Endothelial cell of umbilical vein (primary cell): ENCODE data around the gene RAB32. TPM values are rescaled to one million over a fixed set of nuclear protein-coding genes. Genes with fewer than 3 reads are reported as not detected.

Source experiments
- BruUV-seq: library from RNA; stranded (reverse); fragments of 400-500 nt; replicated peaks from 2 replicates; lab custom pipeline; 2021; lab: Mats Ljungman, UMichigan
- CTCF ChIA-PET: fragments of 300-600, 350-600 bp; sonication (Branson Sonifier 250); formaldehyde crosslinking; loops from one replicate; lab custom pipeline; 2021; ENCODE audit warnings: antibody characterized with exemption, inconsistent platforms; lab: Charles Lee
- POLR2A ChIA-PET: fragments of 300-600, 350-600 bp; sonication (Branson Sonifier 250); formaldehyde crosslinking; loops from one replicate; lab custom pipeline; 2021; ENCODE audit warnings: antibody characterized with exemption, inconsistent platforms; lab: Charles Lee
- DNase-seq: peaks from one replicate; pipeline ENCODE4 v3.0.0-alpha.2; 2011; ENCODE audit warnings: low read depth, low spot score
- FAIRE-seq: peaks from 2 replicates; lab custom pipeline; 2011; peaks lifted over from hg19 to GRCh38; lab: Jason Lieb, UNC
- H2AFZ ChIP-seq: 2 replicates; pipeline ENCODE4 v1.6.0; 2012; ENCODE audit warnings: low read depth, low read length, control low read depth, inconsistent platforms
- H3K27ac ChIP-seq: 2 replicates; pipeline ENCODE4 v1.5.1; 2011; ENCODE audit warnings: low read depth, mild to moderate bottlenecking, control low read depth, low read length, moderate library complexity; ENCODE audit not compliant: insufficient read depth
- H3K27me3 ChIP-seq, 2 experiments: 2 replicates each; pipeline versions ENCODE4 v1.6.0 to v1.6.1; 2011; ENCODE audit warnings: low read length in 2 of 2, mixed read lengths in 1 of 2; ENCODE audit not compliant: control insufficient read depth in 2 of 2, insufficient read depth in 2 of 2
- H3K36me3 ChIP-seq, 2 experiments: 2 replicates in 1 of 2; 3 replicates in 1 of 2; pipeline ENCODE4 v1.5.1; 2011; ENCODE audit warnings: low read length in 2 of 2, mild to moderate bottlenecking in 1 of 2, moderate library complexity in 1 of 2; ENCODE audit not compliant: control insufficient read depth in 2 of 2, insufficient read depth in 2 of 2; ENCODE audit errors: extremely low read depth in 1 of 2
- H3K4me1 ChIP-seq: 3 replicates; pipeline ENCODE4 v1.5.1; 2011; ENCODE audit warnings: mild to moderate bottlenecking, low read length; ENCODE audit not compliant: control insufficient read depth, insufficient read depth; ENCODE audit errors: extremely low read depth
- H3K4me2 ChIP-seq: 2 replicates; pipeline ENCODE4 v1.6.1; 2011; ENCODE audit warnings: low read length, control low read depth, mixed read lengths; ENCODE audit not compliant: insufficient read depth
- H3K4me3 ChIP-seq, 3 experiments: fragments of 200-600 bp in 1 of 3; sonication (generic), shearing (Covaris generic) in 1 of 3; replicated peaks in 1 of 3; 2 replicates each; pipeline ENCODE4 v1.5.1; 2011 to 2016; ENCODE audit warnings: control low read depth in 3 of 3, low read length in 3 of 3, mild to moderate bottlenecking in 2 of 3, inconsistent platforms in 1 of 3, low read depth in 1 of 3, moderate library complexity in 1 of 3; ENCODE audit not compliant: insufficient read depth in 1 of 3
- H3K79me2 ChIP-seq: 2 replicates; pipeline ENCODE4 v1.6.0; 2012; ENCODE audit warnings: low read length, inconsistent platforms; ENCODE audit not compliant: control insufficient read depth, insufficient read depth
- H3K9ac ChIP-seq: replicated peaks from 2 replicates; pipeline ENCODE3; 2011; ENCODE audit warnings: low read length, control low read depth; ENCODE audit not compliant: insufficient read depth; ENCODE audit errors: extremely low read depth
- H3K9me1 ChIP-seq: replicated peaks from 3 replicates; pipeline ENCODE4 v1.6.0; 2011; ENCODE audit warnings: mild to moderate bottlenecking, low read length; ENCODE audit not compliant: control insufficient read depth, insufficient read depth; ENCODE audit errors: extremely low read depth
- H3K9me3 ChIP-seq: replicated peaks from 2 replicates; pipeline ENCODE4 v1.5.1; 2012; ENCODE audit warnings: low read length, inconsistent platforms; ENCODE audit not compliant: control insufficient read depth, insufficient read depth
- H4K20me1 ChIP-seq: replicated peaks from 2 replicates; pipeline ENCODE3; 2011; ENCODE audit warnings: mild to moderate bottlenecking, low read length; ENCODE audit not compliant: control insufficient read depth, insufficient read depth; ENCODE audit errors: extremely low read depth
- CTCF ChIP-seq, 2 donors: IDR thresholded peaks; 1 replicate in 1 of 2; 2 replicates in 1 of 2; pipeline ENCODE4 v1.5.1; 2011; ENCODE audit warnings: low read length in 2 of 2, mild to moderate bottlenecking in 2 of 2, moderate library complexity in 2 of 2, control low read depth in 1 of 2, inconsistent platforms in 1 of 2, low read depth in 1 of 2; ENCODE audit not compliant: insufficient read depth in 1 of 2; ENCODE audit errors: extremely low read depth in 1 of 2
- EZH2 ChIP-seq: IDR thresholded peaks from 2 replicates; pipeline ENCODE4 v1.6.1; 2012; ENCODE audit warnings: borderline replicate concordance, low read depth, mild to moderate bottlenecking, moderate library complexity, low read length, inconsistent platforms; ENCODE audit not compliant: severe bottlenecking
- GATA2 ChIP-seq: IDR thresholded peaks from 2 replicates; pipeline ENCODE4 v1.7.0; 2011; ENCODE audit warnings: low read depth, mild to moderate bottlenecking, moderate library complexity, mixed read lengths, low read length; ENCODE audit not compliant: insufficient read length, insufficient read depth
- MYC ChIP-seq: IDR thresholded peaks from one replicate; pipeline ENCODE4 v1.6.1; 2011; ENCODE audit warnings: mild to moderate bottlenecking, low read depth, low read length
- POLR2A ChIP-seq: IDR thresholded peaks from 2 replicates; pipeline ENCODE4 v1.6.1; 2012; ENCODE audit warnings: low read depth, mild to moderate bottlenecking, control low read depth, low read length
- POLR2AphosphoS5 ChIP-seq: IDR thresholded peaks from 2 replicates; pipeline ENCODE4 v1.6.1; 2012; ENCODE audit warnings: low read depth, mild to moderate bottlenecking, control low read depth, low read length, moderate library complexity; ENCODE audit not compliant: insufficient read depth
- dilution Hi-C: fragments of 300-500 bp; cut with MboI; formaldehyde crosslinking; loops from one replicate; pipeline ENCODE4 v1.15.0; 2019; ENCODE audit warnings: low sequenced_read_pairs; ENCODE audit not compliant: extremely low pct_ligation_motif_present
- intact Hi-C: fragments of 100-400 bp; cut with micrococcal nuclease; formaldehyde crosslinking; loops from one replicate; pipeline ENCODE4 v1.10.0; 2022
- polyA plus RNA-seq, 4 experiments: library from polyadenylated mRNA; depleted of rRNA in 3 of 4; stranded (reverse) in 3 of 4; unstranded in 1 of 4; fragments of >200 nt; gene quantifications; 2 replicates each; pipeline versions ENCODE4 v1.2.1 to v1.2.3, GENCODE V29; 2011 to 2012; ENCODE audit warnings: missing spikeins in 1 of 4
- total RNA-seq: library from RNA; stranded (reverse); gene quantifications from 2 replicates; pipeline ENCODE4 v1.2.3, GENCODE V29; 2021

RAB32 gene
- total and polyA plus RNA-seq, 2 donors (not counting 3 experiments of a cell fraction or from before 2014, with no cell fraction given) = 49.6 to 78.3 TPM

GRCh38 chr6:146594495-146594894 lies 50.9 kb downstream of the RAB32 start:
- no peak overlapping the region for H2AFZ ChIP-seq
- no TSS peak for BruUV-seq
- no peaks in the 10 kb centered on the region for H3K9me3 ChIP-seq
- no peaks in the 10 kb centered on the region for H3K79me2 ChIP-seq
- H4K20me1 ChIP-seq = no peaks in the 10 kb centered on the region
- no peak overlapping the region for H3K9ac ChIP-seq
- no peak overlapping the region for H3K27ac ChIP-seq
- H3K4me2 ChIP-seq = no peak overlapping the region
- H3K4me1 ChIP-seq = no peaks in the 10 kb centered on the region
- dilution Hi-C loops = no loop called here
- no peaks in the 10 kb centered on the region for H3K36me3 ChIP-seq
- H3K9me1 ChIP-seq = no peaks in the 10 kb centered on the region
- POLR2A ChIA-PET = no interaction called here
- intact Hi-C loops = no loop called here
- no peak overlapping the region for H3K4me3 ChIP-seq
- no peak for FAIRE-seq
- TF ChIP-seq CTCF (IDR thresholded peaks at IDR 0.05; ENCODE audit: extremely low read depth in 1 of 2, insufficient read depth in 1 of 2, low read depth in 1 of 2, low read length in 2 of 2) (no peak), MYC (no peak), EZH2 (no peak), POLR2AphosphoS5 (no peak), GATA2 (no peak), POLR2A (no peak)
- H3K27me3 ChIP-seq = peaks cover 2 to 4% of the 10 kb centered on the region in 2 experiments
- DNase-seq = no peak
- CTCF ChIA-PET = interaction anchor here (0.7 to 0.8 kb wide), 2 partner anchors 8 to 58 kb away, joined by 3 read pairs; no protein-coding TSS in a partner anchor
